Activated CD8-positive, alpha-beta T cell treated with anti-CD3 and anti-CD28 coated beads for 36 hours (primary cell): Measurements from ENCODE around the gene GPR18. TPM values are rescaled to one million over a fixed set of nuclear protein-coding genes. Genes with fewer than 3 reads are reported as not detected.
A peak's percentile ranks its signal among the peaks of the same experiment; 100 is the strongest.

ENCODE experiments used
- ATAC-seq: fragments of 200-7000 bp; cut with Tn5 transposase; one replicate; pipeline ENCODE4 v1.10.0; 2021; ENCODE audit warnings: mild to moderate bottlenecking, moderate library complexity
- CTCF ChIA-PET: fragments of 350-600 bp; sonication (Branson Sonifier 250); formaldehyde crosslinking; loops from one replicate; lab custom pipeline; 2021; ENCODE audit warnings: antibody characterized with exemption; lab: Charles Lee
- POLR2A ChIA-PET: fragments of 350-600 bp; sonication (Branson Sonifier 250); formaldehyde crosslinking; loops from one replicate; lab custom pipeline; 2021; ENCODE audit warnings: antibody characterized with exemption; lab: Charles Lee
- DNase-seq: peaks from one replicate; pipeline ENCODE4 v3.0.0-alpha.2; 2020
- H3K27ac Mint-ChIP-seq: one replicate; pipeline ENCODE4 v1.8.0; 2021; ENCODE audit warnings: mild to moderate bottlenecking, mixed read lengths
- H3K27me3 Mint-ChIP-seq: one replicate; pipeline ENCODE4 v1.8.0; 2021; ENCODE audit warnings: mixed read lengths
- H3K36me3 Mint-ChIP-seq: one replicate; pipeline ENCODE4 v1.8.0; 2021; ENCODE audit warnings: low read depth, mixed read lengths
- H3K4me1 Mint-ChIP-seq: one replicate; pipeline ENCODE4 v1.8.0; 2021; ENCODE audit warnings: low read depth, mixed read lengths
- H3K4me3 Mint-ChIP-seq: one replicate; pipeline ENCODE4 v1.8.0; 2021; ENCODE audit warnings: mild to moderate bottlenecking, moderate library complexity, mixed read lengths
- H3K9me3 Mint-ChIP-seq: one replicate; pipeline ENCODE4 v1.8.0; 2021; ENCODE audit warnings: mixed read lengths
- CTCF ChIP-seq: fragments of 200-600 bp; IDR thresholded peaks from one replicate; pipeline ENCODE4 v1.8.0; 2022; ENCODE audit warnings: antibody characterized with exemption, mild to moderate bottlenecking
- intact Hi-C: fragments of 100-400 bp; cut with micrococcal nuclease; formaldehyde crosslinking; loops from one replicate; pipeline ENCODE4 v1.10.0; 2022
- total RNA-seq, 2 experiments: library from RNA; stranded (reverse); gene quantifications; one replicate each; pipeline ENCODE4 v1.2.3, GENCODE V29; 2021

The GPR18 gene
- total RNA-seq, 2 experiments from 2014 or later, result 11.4 to 11.6 TPM

GRCh38 chr13:99261059-99261458, 2.9 kb upstream of the GPR18 start:
- no peak overlapping the region for H3K4me3 Mint-ChIP-seq
- H3K27ac Mint-ChIP-seq, result peak overlapping the region; percentile 75
- no peak for DNase-seq
- H3K36me3 Mint-ChIP-seq, result peaks cover 37% of the 10 kb centered on the region
- no peak for TF ChIP-seq CTCF
- ChIA-PET CTCF (interaction anchor here (0.9 to 2.4 kb wide), 5 partner anchors 9 to 175 kb away, joined by 3 to 25 read pairs (median 3); no protein-coding TSS in a partner anchor), POLR2A (interaction anchor here (1.7 to 2.4 kb wide), 3 partner anchors 9 to 60 kb away, joined by 5 to 18 read pairs (median 5); partner anchors contain the start of gene UBAC2)
- no peak for ATAC-seq
- intact Hi-C loops, result no loop called here
- H3K4me1 Mint-ChIP-seq, result peaks cover 70% of the 10 kb centered on the region
- H3K9me3 Mint-ChIP-seq, result no peaks in the 10 kb centered on the region
- H3K27me3 Mint-ChIP-seq, result no peaks in the 10 kb centered on the region

GRCh38 chr13:99260216-99260615, 2.0 kb upstream of the GPR18 start:
- H3K9me3 Mint-ChIP-seq, result no peaks in the 10 kb centered on the region
- peak overlapping the region; percentile 98 for H3K27ac Mint-ChIP-seq

GRCh38 chr13:99258946-99259345, 767 bp upstream of the GPR18 start:
- H3K27ac Mint-ChIP-seq, result peak overlapping the region; percentile 98
- CTCF ChIA-PET, result interaction anchor here (0.7 to 4.1 kb wide), 11 partner anchors 11 to 167 kb away, joined by 3 to 44 read pairs (median 6); partner anchors contain the start of gene UBAC2
- no peak for TF ChIP-seq CTCF
- POLR2A ChIA-PET, result interaction anchor here (0.7 to 2.4 kb wide), 9 partner anchors 14 to 85 kb away, joined by 3 to 22 read pairs (median 4); partner anchors contain the start of gene UBAC2
- ATAC-seq (peak; percentile 41), DNase-seq (peak; percentile 53)
- peak overlapping the region; percentile 84 for H3K4me3 Mint-ChIP-seq
- H3K4me1 Mint-ChIP-seq, result peaks cover 68% of the 10 kb centered on the region
- intact Hi-C loops, result loop anchor here (2.0 to 5.0 kb wide), 2 partner anchors 42 to 54 kb away; no protein-coding TSS in a partner anchor
- no peaks in the 10 kb centered on the region for H3K27me3 Mint-ChIP-seq
- no peaks in the 10 kb centered on the region for H3K9me3 Mint-ChIP-seq
- H3K36me3 Mint-ChIP-seq, result peaks cover 45% of the 10 kb centered on the region

More at GRCh38 chr13:99260216-99260615, 2.0 kb upstream of the GPR18 start:
- Mint-ChIP-seq H3K36me3 (peaks cover 36% of the 10 kb centered on the region), H3K4me3 (peak overlapping the region; percentile 84), H3K27me3 (no peaks in the 10 kb centered on the region), H3K4me1 (peaks cover 70% of the 10 kb centered on the region)
- no peak for DNase-seq
- CTCF ChIA-PET, result interaction anchor here (0.9 to 2.4 kb wide), 7 partner anchors 10 to 176 kb away, joined by 3 to 25 read pairs (median 4); no protein-coding TSS in a partner anchor
- intact Hi-C loops, result no loop called here
- TF ChIP-seq CTCF, result no peak
- ATAC-seq, result no peak
- POLR2A ChIA-PET, result interaction anchor here (1.7 to 2.4 kb wide), 4 partner anchors 9 to 59 kb away, joined by 5 to 18 read pairs (median 5); partner anchors contain the start of gene UBAC2

- ChIA-PET POLR2A (interaction anchor here (0.7 to 2.0 kb wide), 7 partner anchors 9 to 130 kb away, joined by 3 to 22 read pairs (median 3); partner anchors contain the start of gene UBAC2), CTCF (interaction anchor here (1.1 to 4.1 kb wide), 10 partner anchors 9 to 131 kb away, joined by 3 to 44 read pairs (median 6); partner anchors contain the start of gene UBAC2)
- Mint-ChIP-seq H3K27ac (peak overlapping the region; percentile 87), H3K36me3 (peaks cover 44% of the 10 kb centered on the region), H3K4me1 (peaks cover 65% of the 10 kb centered on the region), H3K9me3 (no peaks in the 10 kb centered on the region), H3K4me3 (peak overlapping the region; percentile 68), H3K27me3 (no peaks in the 10 kb centered on the region)
- no peak for ATAC-seq
- TF ChIP-seq CTCF, result no peak
- intact Hi-C loops, result loop anchor here (5.0 kb wide), 1 partner anchor 40 kb away; no protein-coding TSS in a partner anchor
- DNase-seq, result no peak
Observed at GRCh38 chr13:99257291-99257690, 888 bp downstream of the GPR18 start.
